Liver (tissue), 9 donors: Measurements from ENCODE around the gene ACACA. TPM values are rescaled to one million over a fixed set of nuclear protein-coding genes. Genes with fewer than 3 reads are reported as not detected.

ENCODE experiments used
- DNase-seq: peaks from one replicate; pipeline ENCODE4 v3.0.0-alpha.2; 2017; ENCODE audit warnings: low spot score
- H3K27ac ChIP-seq, 2 donors: one replicate each; pipeline ENCODE4 v1.7.0; 2013; ENCODE audit warnings: inconsistent platforms in 2 of 2, low read length in 2 of 2, control low read depth in 1 of 2, low read depth in 1 of 2, mild to moderate bottlenecking in 1 of 2
- H3K27me3 ChIP-seq, 4 donors: one replicate each; pipeline versions ENCODE4 v1.6.1 to v1.7.0; 2013; ENCODE audit warnings: low read length in 3 of 4, inconsistent platforms in 1 of 4, mild to moderate bottlenecking in 1 of 4, moderate library complexity in 1 of 4; ENCODE audit not compliant: control insufficient read depth in 4 of 4, insufficient read depth in 4 of 4
- H3K36me3 ChIP-seq, 4 donors: one replicate each; pipeline versions ENCODE4 v1.6.1 to v1.7.0; 2013; ENCODE audit warnings: low read length in 3 of 4, mild to moderate bottlenecking in 3 of 4, low read depth in 1 of 4, moderate library complexity in 1 of 4; ENCODE audit not compliant: control insufficient read depth in 4 of 4, insufficient read depth in 3 of 4
- H3K4me1 ChIP-seq, 4 donors: one replicate each; pipeline versions ENCODE4 v1.6.1 to v1.7.0; 2013; ENCODE audit warnings: low read length in 3 of 4, mild to moderate bottlenecking in 3 of 4, moderate library complexity in 1 of 4; ENCODE audit not compliant: control insufficient read depth in 4 of 4, insufficient read depth in 4 of 4
- H3K4me3 ChIP-seq, 3 donors: one replicate each; pipeline versions ENCODE4 v1.6.1 to v1.7.0; 2013; ENCODE audit warnings: low read length in 3 of 3, control low read depth in 1 of 3, low read depth in 1 of 3, mild to moderate bottlenecking in 1 of 3
- H3K9ac ChIP-seq, 2 donors: one replicate each; pipeline ENCODE4 v1.7.0; 2013; ENCODE audit warnings: low read length in 2 of 2, mild to moderate bottlenecking in 2 of 2, moderate library complexity in 2 of 2, control low read depth in 1 of 2, low read depth in 1 of 2
- H3K9me3 ChIP-seq, 4 donors: one replicate each; pipeline versions ENCODE4 v1.6.1 to v1.7.0; 2013; ENCODE audit warnings: low read length in 3 of 4; ENCODE audit not compliant: control insufficient read depth in 4 of 4
- EGR1 ChIP-seq, 2 donors: IDR thresholded peaks; 2 replicates each; pipeline ENCODE4 v1.6.1; 2016 to 2018; ENCODE audit warnings: antibody characterized with exemption in 2 of 2, low read depth in 2 of 2
- FOXA2 ChIP-seq: IDR thresholded peaks from 2 replicates; pipeline ENCODE4 v1.6.1; 2016; ENCODE audit warnings: antibody characterized with exemption
- HNF4A ChIP-seq, 2 donors: conservative IDR thresholded peaks; 2 replicates each; pipeline ENCODE4 v1.6.1; 2016; ENCODE audit warnings: antibody characterized with exemption in 2 of 2, mild to moderate bottlenecking in 2 of 2
- HNF4G ChIP-seq: IDR thresholded peaks from 2 replicates; pipeline ENCODE4 v1.6.1; 2016; ENCODE audit warnings: antibody characterized with exemption
- JUND ChIP-seq, 2 donors: IDR thresholded peaks; 2 replicates each; pipeline ENCODE4 v1.6.1; 2016; ENCODE audit warnings: antibody characterized with exemption in 2 of 2
- NR2F2 ChIP-seq: IDR thresholded peaks from 2 replicates; pipeline ENCODE4 v1.6.1; 2016; ENCODE audit warnings: antibody characterized with exemption
- RAD21 ChIP-seq, 2 donors: IDR thresholded peaks; 2 replicates each; pipeline ENCODE4 v1.6.1; 2016; ENCODE audit warnings: antibody characterized with exemption in 2 of 2, mild to moderate bottlenecking in 2 of 2
- REST ChIP-seq: IDR thresholded peaks from 2 replicates; pipeline ENCODE4 v1.6.1; 2016; ENCODE audit warnings: antibody characterized with exemption, mild to moderate bottlenecking
- RXRA ChIP-seq, 2 donors: IDR thresholded peaks; 2 replicates each; pipeline ENCODE4 v1.6.1; 2017 to 2018; ENCODE audit warnings: antibody characterized with exemption in 2 of 2, mild to moderate bottlenecking in 1 of 2
- SP1 ChIP-seq: IDR thresholded peaks from 2 replicates; pipeline ENCODE4 v1.6.1; 2018; ENCODE audit warnings: antibody characterized with exemption, mild to moderate bottlenecking
- TAF1 ChIP-seq: conservative IDR thresholded peaks from 2 replicates; pipeline ENCODE4 v1.6.1; 2016; ENCODE audit warnings: antibody characterized with exemption, mild to moderate bottlenecking
- YY1 ChIP-seq: IDR thresholded peaks from 2 replicates; pipeline ENCODE4 v1.6.1; 2016; ENCODE audit warnings: antibody characterized with exemption, mild to moderate bottlenecking
- ZBTB33 ChIP-seq: IDR thresholded peaks from 2 replicates; pipeline ENCODE4 v1.6.1; 2016; ENCODE audit warnings: antibody characterized with exemption
- WGBS: extraction: QIAGEN DNeasy Blood & Tissue Kit; methylation state at CpG from one replicate; pipeline ENCODE4 v1.1.7; 2013; 5-methylcytosine and 5-hydroxymethylcytosine counted together
- polyA plus RNA-seq, 2 donors: library from polyadenylated mRNA; stranded (reverse) in 1 of 2; unstranded in 1 of 2; fragments of 200-250 nt in 1 of 2; fragments of >200 nt in 1 of 2; fragmentation: Nextera tagmentation in 1 of 2; extraction: Ambion mirVana in 1 of 2; gene quantifications; one replicate each; pipeline versions ENCODE4 v1.2.1 to v1.2.3, GENCODE V29; 2013 to 2015
- total RNA-seq, 2 donors: library from RNA; depleted of rRNA; stranded (reverse); fragments of >200 nt; gene quantifications; one replicate each; pipeline ENCODE4 v1.2.3, GENCODE V29; 2014
- TF ChIP-seq, protein P1 (sequence below): IDR thresholded peaks from 2 replicates; pipeline ENCODE4 v1.6.1; 2016; ENCODE audit warnings: antibody characterized with exemption
- donor health status: healthy.
- donor health status: healthy.
- donor health status: healthy.
- donor health status: healthy.
- donor health status: healthy.

The ACACA gene
- total and polyA plus RNA-seq, 4 donors: 14.8 to 49.5 (median 31.2) TPM

DNA sequence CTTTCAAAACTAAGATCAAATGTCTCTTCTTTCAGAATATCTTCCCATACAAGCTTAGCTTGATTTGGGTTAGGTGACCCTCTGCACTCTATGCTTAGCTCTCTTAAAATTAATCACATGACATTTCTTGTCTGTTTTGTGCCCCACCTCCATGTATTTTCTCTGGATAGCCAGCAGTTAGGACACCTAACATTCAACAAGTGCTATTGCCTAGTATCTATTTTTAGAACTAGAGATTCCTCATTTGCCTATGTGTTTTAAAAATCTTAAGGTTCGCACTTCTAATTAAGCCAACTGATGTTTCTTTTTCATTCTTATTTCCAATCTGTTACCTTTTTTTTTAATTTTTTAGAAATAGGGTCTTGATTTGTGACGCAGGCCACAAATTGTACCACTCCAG, 160.6 kb downstream of the ACACA start:
- WGBS: 97% methylated on average over 2 of the region's 2 CpGs
- Histone ChIP-seq H3K4me1 (no peaks in the 10 kb centered on the region), H3K27me3 (no peaks in the 10 kb centered on the region)

DNA sequence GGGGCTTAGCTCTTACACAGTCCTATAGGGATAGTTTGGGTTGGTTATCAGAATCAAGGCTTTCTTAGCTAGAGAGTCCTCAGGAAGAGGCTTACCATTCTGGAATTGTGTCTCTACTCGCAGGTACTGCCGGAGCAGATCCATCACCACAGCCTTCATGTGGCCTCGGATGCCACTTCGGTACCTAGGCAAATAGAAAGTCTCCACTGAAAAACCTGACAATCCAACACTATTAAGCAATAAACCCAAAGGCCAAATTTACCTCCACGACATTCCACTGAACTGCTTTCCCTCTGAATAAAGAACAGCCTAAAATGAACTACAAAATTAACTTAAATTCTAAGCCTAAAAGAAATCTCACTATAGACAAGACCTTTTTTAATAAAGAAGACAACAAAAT, 166.3 kb downstream of the ACACA start:
- no peaks in the 10 kb centered on the region for H3K9me3 ChIP-seq
- TF ChIP-seq HNF4A (conservative IDR thresholded peaks at IDR 0.05) (peak; percentile 33 to 49), RXRA (IDR thresholded peaks at IDR 0.05) (peak in 1 of 2 donors; percentile 31), TAF1 (no peak)
- peaks cover 8 to 46% (median 30%) of the 10 kb centered on the region in 4 donors for H3K36me3 ChIP-seq
- H3K4me1 ChIP-seq: peaks cover 0 to 21% (median 17%) of the 10 kb centered on the region in 4 donors
- H3K27ac ChIP-seq: peak overlapping the region; percentile 36 to 38
- DNase-seq: no peak
- no peaks in the 10 kb centered on the region for H3K27me3 ChIP-seq
- H3K9ac ChIP-seq: no peak overlapping the region
- WGBS: 37% methylated on average over 5 of the region's 5 CpGs
- no peak overlapping the region for H3K4me3 ChIP-seq

More for the DNA sequence above, 160.6 kb downstream of the ACACA start:
- no peak for TF ChIP-seq RXRA (IDR thresholded peaks at IDR 0.05)
- no peak for TF ChIP-seq RAD21 (IDR thresholded peaks at IDR 0.05)
- TF ChIP-seq REST: no peak
- no peak for TF ChIP-seq SP1
- TF ChIP-seq TAF1: no peak
- TF ChIP-seq NR2F2: no peak
- TF ChIP-seq HNF4A (conservative IDR thresholded peaks at IDR 0.05): no peak
- TF ChIP-seq, protein P1, sequence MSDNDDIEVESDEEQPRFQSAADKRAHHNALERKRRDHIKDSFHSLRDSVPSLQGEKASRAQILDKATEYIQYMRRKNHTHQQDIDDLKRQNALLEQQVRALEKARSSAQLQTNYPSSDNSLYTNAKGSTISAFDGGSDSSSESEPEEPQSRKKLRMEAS: no peak
- no peak for TF ChIP-seq EGR1 (IDR thresholded peaks at IDR 0.05; ENCODE audit: low read depth in 2 of 2)
- TF ChIP-seq HNF4G: no peak
- no peak for TF ChIP-seq JUND (IDR thresholded peaks at IDR 0.05)
- no peak for TF ChIP-seq ZBTB33
- no peak for TF ChIP-seq FOXA2
- TF ChIP-seq YY1: no peak
- H3K9ac ChIP-seq: no peak overlapping the region
- no peak for DNase-seq
- H3K36me3 ChIP-seq: peaks cover 14 to 88% (median 46%) of the 10 kb centered on the region in 4 donors
- no peak overlapping the region for H3K27ac ChIP-seq
- no peaks in the 10 kb centered on the region for H3K9me3 ChIP-seq
- H3K4me3 ChIP-seq: no peak overlapping the region
